Hepatic stellate cell (primary cell): ENCODE data around the gene PRKN.
"Not testable (repeated sequence)": the region's sequence is repeated elsewhere in the genome, so short reads cannot be mapped to it uniquely, and the experiment has no call there.

ENCODE experiments used
- DNase-seq: peaks from one replicate; pipeline ENCODE4 v3.0.0; 2011; ENCODE audit warnings: low spot score

Gene PRKN

DNA sequence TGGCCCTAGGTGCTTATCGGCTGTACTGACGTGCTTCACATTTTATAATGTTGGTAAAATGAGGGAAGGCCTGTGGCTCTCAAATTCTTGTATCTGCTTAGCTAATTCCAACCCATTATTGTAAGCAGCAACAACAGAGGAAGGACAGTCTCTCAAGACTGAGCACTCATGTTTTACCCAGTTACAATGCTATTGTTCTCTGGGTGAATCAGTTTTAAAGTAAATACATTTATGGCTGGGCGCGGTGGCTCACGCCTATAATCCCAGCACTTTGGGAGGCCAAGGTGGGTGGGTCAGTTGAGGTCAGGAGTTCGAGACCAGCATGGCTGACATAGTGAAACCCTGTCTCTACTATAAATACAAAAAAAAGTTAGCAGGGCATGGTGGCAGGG lies 194.6 kb downstream of the PRKN start:
- DNase-seq = no peak

DNA sequence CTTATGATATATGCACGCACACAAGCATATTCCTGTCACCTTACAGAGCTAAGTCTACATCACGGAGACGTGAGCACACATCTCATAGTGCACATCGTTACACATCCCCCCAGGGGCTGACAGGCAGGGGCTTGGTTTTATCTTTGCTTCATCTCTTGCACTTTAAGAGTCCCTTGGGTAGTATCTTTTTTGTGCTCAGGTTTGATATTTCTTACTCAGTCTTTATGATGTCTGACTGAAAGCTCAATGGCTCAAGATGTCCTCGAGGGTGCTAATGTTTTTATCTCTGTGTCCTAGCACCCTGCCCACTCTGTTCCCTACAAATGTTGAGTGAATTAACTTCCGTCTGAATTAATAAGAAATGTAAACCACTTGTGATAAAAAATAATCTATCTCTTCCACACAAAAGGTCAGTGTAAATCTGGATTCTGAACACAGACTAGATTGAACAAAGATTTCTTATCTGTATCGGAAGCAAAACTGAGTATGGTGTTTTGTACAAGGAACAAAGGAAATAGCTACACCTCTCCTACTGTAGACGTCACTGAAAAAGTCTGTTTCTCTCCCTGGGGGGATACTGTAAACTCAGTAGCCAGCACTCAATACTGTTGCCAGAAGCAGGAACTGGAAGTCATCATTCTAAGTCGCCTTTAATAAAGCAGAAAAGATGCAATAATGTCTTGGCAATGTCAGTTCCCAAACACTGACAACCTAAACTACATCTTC lies 195.1 kb downstream of the PRKN start:
- no peak for DNase-seq

DNA sequence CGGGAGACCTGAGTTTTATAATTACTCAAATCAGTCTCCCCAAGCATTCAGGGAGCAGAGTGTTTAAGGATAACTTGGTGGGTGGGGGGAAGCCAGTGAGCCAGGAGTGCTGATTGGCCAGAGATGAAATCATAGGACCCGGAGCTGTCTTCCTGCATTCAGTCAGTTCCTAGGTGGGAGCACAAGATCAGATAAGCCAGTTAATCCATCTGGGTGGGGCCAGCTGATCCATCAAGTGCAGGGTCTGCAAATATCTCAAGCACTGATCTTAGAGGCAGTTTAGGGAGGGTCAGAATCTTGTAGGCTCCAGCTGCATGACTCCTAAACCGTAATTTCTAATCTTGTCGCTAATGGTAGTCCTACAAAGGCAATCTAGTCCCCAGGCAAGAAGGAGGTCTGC lies 196.2 kb downstream of the PRKN start:
- not testable (repeated sequence) for DNase-seq

DNA sequence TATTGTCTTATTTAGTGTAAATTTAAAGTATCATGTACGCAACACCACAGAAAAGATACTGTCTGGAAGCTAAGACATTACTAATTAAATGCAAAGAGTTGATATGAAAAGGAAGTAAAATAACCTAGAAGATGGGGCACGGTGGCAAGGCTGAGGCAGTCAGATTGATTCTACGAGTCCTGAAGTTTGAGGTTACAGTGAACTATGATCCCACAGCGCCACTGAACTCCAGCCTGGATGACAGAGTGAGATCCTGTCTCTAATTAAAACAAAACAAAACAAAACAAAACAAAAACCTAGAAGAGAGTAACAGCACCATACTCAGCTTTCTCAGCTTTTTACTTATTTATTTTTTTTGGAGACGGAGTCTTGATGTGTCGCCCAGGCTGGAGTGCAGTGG lies 199.0 kb downstream of the PRKN start:
- DNase-seq = no peak

DNA sequence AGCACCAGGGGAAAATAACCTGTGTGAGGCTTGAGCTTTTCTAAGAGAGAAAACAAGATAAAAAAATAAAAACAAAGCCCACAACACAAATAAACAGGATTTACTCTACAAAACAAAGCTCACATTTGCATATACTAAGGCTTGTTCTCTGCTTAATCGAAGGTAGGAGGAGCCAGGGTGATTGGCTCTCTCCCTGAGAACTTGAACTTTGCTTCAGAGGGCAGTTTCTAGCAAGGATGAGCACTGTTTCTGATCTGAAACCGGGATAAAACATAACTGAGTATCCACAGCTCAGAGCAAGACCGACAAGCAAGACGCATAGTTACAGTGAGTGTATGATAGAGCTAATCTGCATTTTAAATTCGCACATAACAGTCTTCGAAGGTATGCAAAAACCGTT lies 200.6 kb downstream of the PRKN start:
- DNase-seq = no peak

DNA sequence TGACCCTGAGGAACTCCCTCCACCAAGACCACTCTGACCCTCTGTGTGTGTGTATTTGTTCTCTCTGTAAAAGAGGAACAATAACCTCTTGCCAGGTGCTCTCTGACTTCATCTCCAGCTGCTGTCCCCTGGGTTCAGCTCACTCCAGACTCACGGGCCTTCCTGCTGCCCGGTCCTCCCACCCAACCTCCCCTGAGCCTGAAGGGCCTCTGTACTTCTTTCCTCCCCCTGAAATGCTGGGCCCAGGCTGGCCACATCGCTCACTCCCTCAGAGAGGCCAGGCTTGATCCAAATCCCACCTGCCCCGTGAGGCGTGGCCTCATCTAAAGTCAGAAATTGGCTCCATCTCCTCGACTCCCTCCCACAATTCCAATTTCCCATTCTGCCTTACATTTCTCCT lies 202.4 kb downstream of the PRKN start:
- DNase-seq = no peak

DNA sequence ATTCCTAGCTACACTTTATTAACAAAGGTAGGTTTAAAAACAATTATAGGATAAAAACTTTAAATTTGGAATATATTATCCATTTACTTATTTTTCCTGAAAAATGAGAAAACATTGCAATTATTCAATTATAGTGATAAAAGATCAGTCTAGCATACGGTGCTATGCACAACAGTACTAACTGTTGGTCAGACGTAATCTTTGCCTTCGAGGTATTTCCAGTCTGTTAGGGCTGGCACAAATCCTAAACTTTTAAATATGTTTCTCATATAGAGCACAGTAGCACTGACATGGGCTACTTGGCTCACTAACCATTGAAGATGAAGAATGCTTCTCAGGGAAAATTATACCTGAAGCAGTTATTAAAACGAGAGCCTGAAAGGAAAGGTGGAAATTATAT lies 214.8 kb downstream of the PRKN start:
- no peak for DNase-seq

DNA sequence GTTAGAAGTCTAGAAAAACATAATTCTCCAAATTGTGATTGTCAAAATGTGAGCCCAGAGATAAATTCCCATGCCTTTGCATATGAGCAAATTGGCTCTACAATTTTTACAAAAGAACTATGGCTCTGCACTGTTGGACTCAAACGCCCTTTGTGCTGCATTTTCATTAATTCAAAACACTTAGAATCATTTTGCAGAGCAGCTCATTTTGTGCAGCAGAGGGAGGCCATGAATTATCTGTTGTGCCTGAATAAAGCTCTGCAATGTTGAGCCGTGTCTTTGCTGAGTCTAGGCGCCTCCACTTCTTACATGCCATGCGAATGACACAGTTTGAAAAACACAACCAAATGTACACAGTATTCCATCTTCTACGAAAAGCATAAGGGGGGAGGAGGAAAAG lies 230.2 kb downstream of the PRKN start:
- DNase-seq = no peak

DNA sequence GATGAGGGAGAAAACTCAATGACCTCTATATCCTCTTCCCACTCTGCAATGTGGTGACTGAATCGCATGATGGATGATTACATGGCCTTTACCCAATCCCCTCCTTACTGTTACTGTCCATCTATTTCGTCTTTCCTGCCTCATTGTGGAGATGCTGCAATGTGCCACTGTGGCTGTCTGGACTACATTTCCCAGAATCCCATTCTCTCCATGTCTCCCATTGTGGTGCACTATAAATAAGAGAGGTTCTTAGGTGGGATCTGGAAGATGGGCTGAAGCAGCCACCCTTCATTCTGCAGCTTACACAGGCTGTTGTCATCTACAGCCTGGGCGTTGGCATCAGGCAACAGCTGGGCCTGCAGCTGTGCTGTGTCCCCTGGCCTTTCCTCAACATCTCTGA lies 233.6 kb downstream of the PRKN start:
- no peak for DNase-seq

DNA sequence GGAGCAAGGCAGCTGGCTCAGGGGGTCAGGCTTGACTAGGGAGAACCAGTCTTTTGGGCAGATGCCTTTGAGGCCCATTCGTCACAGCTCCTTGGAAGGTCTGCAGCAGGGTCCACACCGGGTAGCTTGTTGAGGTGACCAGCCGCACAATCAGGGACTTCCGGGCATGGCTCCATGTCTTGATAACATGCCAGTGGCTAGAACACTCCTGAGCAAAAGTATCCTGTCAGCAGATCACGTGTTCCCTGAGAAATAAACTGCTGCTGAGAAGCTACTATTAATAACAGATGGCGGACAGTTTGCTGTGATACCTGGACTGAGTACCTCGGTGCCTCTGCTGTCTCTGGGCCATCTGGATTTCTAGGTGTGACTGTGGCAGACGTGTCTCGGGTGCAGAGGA lies 235.9 kb downstream of the PRKN start:
- no peak for DNase-seq

DNA sequence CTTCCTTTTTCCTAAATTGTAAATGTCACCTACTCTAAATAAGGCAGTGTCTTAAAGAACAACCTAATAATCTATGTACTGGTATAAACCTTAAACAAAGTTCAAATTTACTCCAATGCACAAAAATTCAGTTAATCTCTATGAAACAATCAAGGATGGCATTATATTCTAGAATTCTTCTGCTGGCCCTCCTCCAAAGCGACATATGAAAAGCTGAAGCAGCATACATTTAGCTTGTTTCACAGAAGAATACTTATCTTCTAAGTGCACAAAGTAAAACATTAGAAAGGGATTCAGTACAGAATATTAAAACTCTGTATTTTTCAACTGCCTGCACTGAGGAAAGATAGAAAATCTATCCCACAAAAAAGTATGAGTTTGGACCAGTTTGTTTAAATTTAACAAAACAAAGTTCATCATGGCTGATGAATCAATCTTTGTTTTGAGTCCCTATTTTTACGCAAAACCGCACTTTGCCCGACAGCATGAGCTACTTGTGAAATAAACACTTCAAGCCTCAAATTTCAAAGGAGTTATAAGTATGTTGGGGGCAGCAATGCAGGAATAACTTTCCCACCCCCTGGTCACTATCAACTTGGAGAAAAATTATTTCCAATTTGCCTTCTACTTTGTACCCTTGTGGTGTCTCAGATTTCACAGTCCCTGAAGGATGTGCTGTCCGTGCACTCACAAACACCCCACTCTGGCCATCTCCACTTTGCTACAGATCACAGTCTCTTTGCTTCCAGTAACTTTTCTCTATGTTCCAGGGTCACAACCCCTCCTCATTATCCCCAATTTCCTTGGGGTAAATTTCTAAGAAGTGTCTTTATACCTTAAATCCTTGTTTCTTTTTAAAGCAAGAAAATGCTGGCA lies 238.2 kb downstream of the PRKN start:
- no peak for DNase-seq

DNA sequence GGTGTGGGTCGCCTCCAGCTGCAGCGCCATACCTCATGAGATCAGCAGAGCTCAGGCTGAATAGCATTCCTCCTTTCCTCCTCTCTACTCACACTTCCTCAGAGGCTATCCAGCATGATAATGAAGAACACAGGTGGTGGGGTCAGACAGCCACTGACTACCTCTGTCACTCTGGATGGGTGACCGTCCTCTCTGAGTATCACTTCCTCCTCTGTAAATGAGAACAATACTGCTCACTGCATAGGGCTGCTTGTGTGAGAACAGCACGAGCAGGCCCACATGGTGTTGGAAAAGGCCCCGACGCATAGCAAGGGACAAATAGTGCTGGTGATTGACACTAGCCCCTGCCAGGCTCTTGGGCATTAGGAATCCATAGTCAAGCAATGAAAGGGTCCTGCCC lies 239.1 kb downstream of the PRKN start:
- DNase-seq = no peak

DNA sequence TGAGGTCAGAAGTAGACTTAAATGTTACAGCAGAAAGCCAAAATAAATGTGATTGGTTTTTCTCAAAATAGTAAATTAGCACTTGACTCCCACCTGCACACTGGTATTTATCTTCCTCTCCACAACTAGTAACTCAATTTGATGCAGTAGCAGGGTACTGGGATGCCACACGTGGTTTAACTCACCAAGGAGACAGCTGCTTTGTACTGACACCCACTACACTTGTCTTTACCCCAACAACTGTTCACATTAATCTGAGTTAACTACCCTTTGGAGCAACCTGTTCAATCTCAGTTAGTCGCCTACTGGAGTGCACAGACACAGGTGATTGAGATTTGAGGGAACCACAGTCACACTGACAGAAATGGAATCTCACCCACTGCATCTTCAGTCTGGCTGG lies 242.1 kb downstream of the PRKN start:
- DNase-seq = no peak

DNA sequence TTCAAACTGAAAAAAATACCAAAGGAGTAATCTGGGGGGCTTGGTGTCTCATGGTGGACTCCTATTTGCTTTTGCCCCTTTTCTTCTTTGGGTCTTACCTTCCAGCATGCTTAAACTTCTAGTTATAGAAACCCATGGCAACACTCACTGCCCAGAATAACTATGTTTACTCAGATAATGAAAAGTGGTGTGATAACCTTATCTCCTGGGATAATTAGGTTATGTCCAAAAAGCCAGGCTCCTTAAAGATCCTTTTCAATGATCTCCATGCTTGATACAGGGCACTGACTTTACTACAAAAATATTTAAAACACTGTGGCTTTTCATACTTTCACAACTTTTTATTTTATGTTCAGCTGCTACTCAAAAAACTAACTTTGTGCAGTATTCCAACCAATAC lies 245.6 kb downstream of the PRKN start:
- no peak for DNase-seq

DNA sequence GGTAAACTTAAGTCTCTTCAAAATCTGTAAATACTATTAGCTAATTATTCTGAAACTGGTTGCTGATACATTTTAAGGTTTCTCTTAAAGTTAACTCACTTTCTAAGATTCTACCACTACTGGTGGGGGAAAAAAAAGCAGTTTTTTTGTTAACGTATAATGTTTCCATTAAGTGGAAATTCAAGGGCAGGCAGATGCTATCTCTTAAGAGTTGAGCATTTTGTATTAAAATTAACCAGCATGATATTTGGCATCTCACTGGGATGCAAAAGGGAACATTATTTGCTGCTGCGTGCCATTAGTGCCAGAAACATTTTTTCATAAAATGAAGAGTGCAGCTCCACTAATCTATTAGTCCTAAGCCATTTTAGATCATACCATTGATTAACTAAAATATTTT lies 246.2 kb downstream of the PRKN start:
- no peak for DNase-seq

DNA sequence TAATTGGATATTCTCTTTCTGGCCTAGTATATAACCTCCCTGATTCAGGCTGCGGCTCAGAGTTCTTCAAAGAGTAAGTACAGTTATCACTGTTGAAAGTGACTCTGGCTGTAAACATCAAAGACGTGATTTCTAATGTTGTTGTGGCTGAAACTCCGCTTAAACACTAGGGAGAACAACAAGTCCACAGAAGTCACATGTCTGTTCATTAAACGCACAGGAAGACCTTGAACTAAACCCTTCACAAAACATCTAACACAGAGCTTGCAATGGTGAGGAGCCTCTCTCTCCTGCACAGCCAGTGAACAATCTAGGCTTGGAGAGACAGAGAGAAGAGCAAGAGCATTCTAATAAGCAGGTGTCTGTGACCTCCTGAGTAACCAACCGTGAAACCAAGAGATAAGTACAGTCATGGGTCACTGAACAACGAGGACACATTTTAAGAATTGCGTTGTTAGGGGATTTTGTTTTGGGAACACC lies 249.3 kb downstream of the PRKN start:
- no peak for DNase-seq

DNA sequence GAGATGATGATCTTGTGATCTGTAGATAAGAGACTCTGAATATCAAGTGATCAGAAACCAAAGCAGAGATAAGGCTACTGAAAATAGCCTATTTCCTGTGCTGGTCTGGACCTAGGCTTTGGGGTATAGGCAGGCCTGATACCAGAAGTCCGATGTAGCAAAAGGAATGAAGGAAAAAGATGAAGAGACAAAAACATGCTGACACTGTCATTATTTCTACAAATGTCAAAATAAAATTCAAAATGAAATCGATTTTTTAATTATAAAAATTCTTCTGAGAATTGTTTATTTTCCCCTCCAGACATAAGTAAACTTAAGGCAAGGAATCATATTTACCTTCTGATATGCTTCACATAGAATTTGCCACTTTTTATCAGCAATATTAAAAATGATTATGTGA lies 252.8 kb downstream of the PRKN start:
- no peak for DNase-seq

DNA sequence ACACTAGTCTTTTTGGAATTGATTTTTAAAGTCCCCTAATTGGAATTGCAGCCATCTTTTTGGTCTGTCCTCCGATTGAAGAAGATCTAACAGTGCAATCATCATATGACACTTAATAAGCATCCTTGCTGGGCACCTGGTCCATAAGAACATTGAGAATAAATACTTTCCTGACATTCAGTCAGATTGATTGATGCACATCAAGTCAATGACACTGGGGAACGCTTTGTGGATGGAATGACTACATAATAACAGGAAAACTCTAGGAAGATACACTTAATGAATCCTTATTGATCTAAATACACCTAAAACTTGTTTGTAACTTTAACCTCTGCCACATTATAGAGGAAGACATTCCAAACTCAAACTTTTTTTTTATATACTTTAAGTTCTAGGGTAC lies 255.7 kb downstream of the PRKN start:
- no peak for DNase-seq

DNA sequence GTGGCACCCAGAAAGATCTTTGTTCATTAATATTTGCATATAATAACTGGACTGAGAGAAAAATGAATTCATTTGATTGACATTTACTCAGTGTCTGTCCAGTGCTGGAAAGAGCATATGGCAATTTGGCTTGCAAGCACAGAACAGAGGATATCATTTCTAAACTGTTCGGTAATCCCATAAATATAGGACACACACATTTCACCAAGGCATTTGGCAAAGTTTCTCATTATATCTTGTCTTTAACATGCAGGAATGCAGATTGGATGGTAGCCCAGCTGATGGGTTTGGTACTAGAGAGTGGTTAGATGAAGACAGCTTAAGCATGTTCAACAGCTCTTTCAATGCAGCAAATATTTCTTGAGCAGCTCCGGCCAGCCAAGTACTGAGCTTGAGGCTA lies 259.2 kb downstream of the PRKN start:
- no peak for DNase-seq

DNA sequence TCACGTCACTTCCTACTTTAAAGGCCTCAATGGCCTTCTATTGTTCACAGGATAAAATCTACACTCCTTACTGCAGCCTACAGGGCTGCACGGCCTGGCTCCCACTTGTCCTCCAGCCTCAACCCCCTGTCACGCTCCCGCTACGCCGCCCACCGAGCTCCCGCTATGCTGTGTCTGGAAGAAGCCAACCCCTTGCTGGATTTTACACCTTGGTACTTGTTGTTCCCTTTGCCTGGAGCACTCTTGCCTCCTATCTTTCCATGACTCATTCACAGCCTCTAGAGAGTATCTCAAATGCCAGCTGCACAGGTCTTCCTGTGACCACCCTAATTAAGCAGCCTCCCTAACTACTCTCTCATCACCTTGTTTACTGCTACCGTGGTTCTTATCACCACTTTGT lies 259.9 kb downstream of the PRKN start:
- no peak for DNase-seq

DNA sequence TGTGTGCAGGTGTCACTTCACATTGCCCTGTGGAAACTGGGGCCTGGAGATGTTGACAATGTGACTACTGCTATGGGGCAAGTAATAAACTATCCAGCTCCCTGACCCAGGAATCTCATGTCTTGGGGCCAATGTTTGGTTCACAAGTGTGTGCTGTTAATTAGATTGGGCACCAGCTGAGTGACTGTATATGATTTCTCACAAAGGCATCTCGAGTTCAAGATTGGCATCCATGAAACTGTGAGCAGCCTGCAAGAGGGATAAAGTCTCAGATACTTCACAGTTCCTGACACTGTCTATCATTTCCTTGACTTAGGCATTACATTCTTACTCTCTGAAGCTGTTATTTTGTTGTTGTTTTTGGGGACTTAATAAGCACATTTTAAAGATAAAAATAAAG lies 264.0 kb downstream of the PRKN start:
- no peak for DNase-seq

DNA sequence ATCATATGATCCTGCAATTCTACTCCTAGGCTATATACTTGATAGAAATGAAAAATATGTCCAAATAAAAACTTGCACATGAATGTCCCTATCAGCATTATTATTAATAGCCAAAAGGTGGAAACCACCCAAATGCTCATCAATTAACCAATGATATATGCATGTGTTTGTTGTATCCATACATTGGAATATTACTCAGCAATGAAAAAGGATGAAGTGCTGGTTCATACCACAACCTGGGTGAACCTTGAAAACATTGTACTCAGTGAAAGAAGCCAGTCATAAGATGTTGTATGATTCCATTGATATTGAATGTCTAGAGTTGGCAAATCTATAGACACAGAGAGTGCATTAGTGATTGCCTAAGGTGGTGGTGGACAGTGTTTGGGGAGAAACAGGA lies 267.6 kb downstream of the PRKN start:
- no peak for DNase-seq

DNA sequence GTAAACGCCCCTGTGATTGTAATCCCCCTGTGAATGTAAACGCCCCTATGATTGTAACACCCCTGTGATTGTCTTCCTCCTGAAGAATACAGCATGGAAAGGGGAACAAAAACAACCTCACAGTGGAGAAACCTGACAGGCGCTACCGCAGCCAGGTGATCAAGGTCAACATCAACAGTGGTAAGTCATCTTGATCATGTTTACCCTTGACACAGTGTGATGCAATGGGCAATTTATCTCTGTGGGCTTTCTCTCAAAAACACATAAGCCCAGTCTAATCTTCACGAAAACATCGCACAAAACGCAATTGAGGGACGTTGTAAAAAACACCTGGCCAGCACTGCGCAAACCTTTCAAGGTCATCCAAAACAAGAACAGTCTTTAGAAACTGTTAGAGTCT lies 277.2 kb downstream of the PRKN start:
- no peak for DNase-seq

DNA sequence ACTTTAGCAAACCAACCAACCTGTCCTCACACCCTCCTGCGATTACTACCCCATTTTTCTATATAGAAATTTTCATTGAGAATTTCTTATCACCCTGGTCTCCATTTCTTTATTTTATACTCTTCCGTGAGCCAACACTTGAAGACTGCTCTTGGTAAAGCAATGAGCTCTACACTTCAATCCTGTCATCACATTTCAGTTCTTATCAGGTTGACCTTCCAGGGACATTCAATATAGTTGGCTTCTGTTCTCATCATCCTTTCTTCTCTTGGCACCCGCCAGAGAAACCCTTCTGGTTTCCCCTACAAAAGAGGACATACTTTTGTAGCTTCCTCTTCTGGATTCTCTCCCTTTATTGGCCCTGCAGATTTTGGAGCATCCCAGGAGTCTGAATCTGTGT lies 279.3 kb downstream of the PRKN start:
- no peak for DNase-seq
